Measurements from ENCODE around the gene RPS6KA5. TPM values are rescaled to one million over a fixed set of nuclear protein-coding genes. Genes with fewer than 3 reads are reported as not detected.
"Not testable (repeated sequence)": the region's sequence is repeated elsewhere in the genome, so short reads cannot be mapped to it uniquely, and the experiment has no call there.

RPS6KA5 gene
- total RNA-seq, 1 donor from 2014 or later = 0.65 TPM

DNA sequence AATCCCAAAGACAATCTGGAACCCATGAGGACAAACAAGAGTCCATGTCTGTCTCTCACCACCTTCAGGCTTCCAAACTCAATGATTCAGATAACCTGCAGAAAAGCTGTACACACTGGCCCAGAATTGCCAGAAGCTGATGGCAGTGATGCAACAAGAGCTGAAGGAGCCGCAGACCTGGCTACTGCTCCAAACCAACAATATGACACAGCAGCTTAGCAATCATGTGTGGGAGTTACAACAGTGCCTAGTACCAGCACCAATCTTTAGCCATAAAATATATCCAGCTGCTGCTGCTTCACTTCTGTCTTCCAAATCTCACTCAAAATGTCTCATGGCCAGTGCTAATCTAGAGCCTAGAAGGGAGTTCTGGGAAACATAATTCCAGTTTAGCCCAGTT lies 22.0 kb downstream of the RPS6KA5 start:
- Mint-ChIP-seq H3K9me3 (ENCODE audit: low read depth) (no peaks in the 10 kb centered on the region), H3K4me1 (ENCODE audit: low read depth) (no peaks in the 10 kb centered on the region), H3K27ac (ENCODE audit: unreplicated experiment) (no peak overlapping the region), H3K4me3 (ENCODE audit: unreplicated experiment) (no peak overlapping the region), H3K36me3 (ENCODE audit: low read depth) (no peaks in the 10 kb centered on the region), H3K27me3 (ENCODE audit: low read depth) (peaks cover 3% of the 10 kb centered on the region)
- no peak for DNase-seq (ENCODE audit: low spot score)
- TF ChIP-seq, protein P1, sequence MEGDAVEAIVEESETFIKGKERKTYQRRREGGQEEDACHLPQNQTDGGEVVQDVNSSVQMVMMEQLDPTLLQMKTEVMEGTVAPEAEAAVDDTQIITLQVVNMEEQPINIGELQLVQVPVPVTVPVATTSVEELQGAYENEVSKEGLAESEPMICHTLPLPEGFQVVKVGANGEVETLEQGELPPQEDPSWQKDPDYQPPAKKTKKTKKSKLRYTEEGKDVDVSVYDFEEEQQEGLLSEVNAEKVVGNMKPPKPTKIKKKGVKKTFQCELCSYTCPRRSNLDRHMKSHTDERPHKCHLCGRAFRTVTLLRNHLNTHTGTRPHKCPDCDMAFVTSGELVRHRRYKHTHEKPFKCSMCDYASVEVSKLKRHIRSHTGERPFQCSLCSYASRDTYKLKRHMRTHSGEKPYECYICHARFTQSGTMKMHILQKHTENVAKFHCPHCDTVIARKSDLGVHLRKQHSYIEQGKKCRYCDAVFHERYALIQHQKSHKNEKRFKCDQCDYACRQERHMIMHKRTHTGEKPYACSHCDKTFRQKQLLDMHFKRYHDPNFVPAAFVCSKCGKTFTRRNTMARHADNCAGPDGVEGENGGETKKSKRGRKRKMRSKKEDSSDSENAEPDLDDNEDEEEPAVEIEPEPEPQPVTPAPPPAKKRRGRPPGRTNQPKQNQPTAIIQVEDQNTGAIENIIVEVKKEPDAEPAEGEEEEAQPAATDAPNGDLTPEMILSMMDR (IDR thresholded peaks at IDR 0.05) = no peak

GRCh38 chr14:91036741-91037469 lies 23.5 kb downstream of the RPS6KA5 start:
- Mint-ChIP-seq H3K27me3 (ENCODE audit: low read depth) (peaks cover 3% of the 10 kb centered on the region), H3K9me3 (ENCODE audit: low read depth) (no peaks in the 10 kb centered on the region), H3K4me1 (ENCODE audit: low read depth) (no peaks in the 10 kb centered on the region), H3K27ac (ENCODE audit: unreplicated experiment) (no peak overlapping the region), H3K36me3 (ENCODE audit: low read depth) (no peaks in the 10 kb centered on the region), H3K4me3 (ENCODE audit: unreplicated experiment) (no peak overlapping the region)
- TF ChIP-seq, protein P1 (IDR thresholded peaks at IDR 0.05) = no peak
- no peak for DNase-seq (ENCODE audit: low spot score)

GRCh38 chr14:91035855-91036254 lies 24.6 kb downstream of the RPS6KA5 start:
- Mint-ChIP-seq H3K4me3 (ENCODE audit: unreplicated experiment) (no peak overlapping the region), H3K36me3 (ENCODE audit: low read depth) (no peaks in the 10 kb centered on the region), H3K4me1 (ENCODE audit: low read depth) (no peaks in the 10 kb centered on the region), H3K27ac (ENCODE audit: unreplicated experiment) (no peak overlapping the region), H3K9me3 (ENCODE audit: low read depth) (no peaks in the 10 kb centered on the region), H3K27me3 (ENCODE audit: low read depth) (peaks cover 7% of the 10 kb centered on the region)
- DNase-seq (ENCODE audit: low spot score) = no peak
- TF ChIP-seq, protein P1 (IDR thresholded peaks at IDR 0.05) = no peak

DNA sequence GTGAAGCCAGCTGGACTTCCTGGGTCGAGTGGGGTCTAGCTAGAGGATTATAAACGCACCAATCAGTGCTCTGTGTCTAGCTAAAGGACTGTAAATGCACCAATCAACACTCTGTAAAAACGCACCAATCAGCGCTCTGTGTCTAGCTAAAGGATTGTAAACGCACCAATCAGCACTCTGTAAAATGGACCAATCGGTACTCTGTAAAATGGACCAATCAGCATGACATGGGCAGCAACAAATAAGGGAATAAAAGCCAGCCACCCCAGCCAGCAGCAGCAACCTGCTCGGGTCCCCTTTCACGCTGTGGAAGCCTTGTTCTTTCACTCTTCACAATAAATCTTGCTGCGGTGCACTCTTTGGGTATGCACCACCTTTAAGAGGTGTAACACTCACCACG lies 26.1 kb downstream of the RPS6KA5 start:
- H3K4me3 Mint-ChIP-seq (ENCODE audit: unreplicated experiment); H3K9me3 Mint-ChIP-seq (ENCODE audit: low read depth): not testable (repeated sequence)

DNA sequence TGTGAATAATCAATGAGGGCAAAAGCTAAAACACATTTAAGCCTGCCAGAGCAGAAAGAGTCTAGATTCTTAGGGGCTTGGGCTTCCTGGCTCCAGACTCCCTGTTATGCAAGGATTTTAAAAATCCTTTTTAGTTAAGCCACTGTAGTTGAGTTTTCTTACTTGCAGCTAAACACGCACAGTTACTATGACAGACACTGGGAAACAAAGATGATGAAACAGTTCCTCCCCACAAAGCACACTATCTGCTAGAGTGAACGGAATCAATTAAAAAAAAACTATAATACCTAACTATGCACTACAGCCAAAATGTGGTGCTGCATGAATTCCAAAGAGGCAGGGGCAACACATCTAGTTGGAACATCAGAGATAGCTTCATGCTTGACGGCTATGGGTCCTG lies 28.2 kb downstream of the RPS6KA5 start:
- Mint-ChIP-seq H3K27me3 (ENCODE audit: low read depth) (peaks cover 7% of the 10 kb centered on the region), H3K4me3 (ENCODE audit: unreplicated experiment) (no peak overlapping the region), H3K27ac (ENCODE audit: unreplicated experiment) (no peak overlapping the region), H3K36me3 (ENCODE audit: low read depth) (no peaks in the 10 kb centered on the region), H3K9me3 (ENCODE audit: low read depth) (no peaks in the 10 kb centered on the region), H3K4me1 (ENCODE audit: low read depth) (no peaks in the 10 kb centered on the region)
- TF ChIP-seq, protein P1 (IDR thresholded peaks at IDR 0.05) = no peak
- no peak for DNase-seq (ENCODE audit: low spot score)

More for the DNA sequence above, 26.1 kb downstream of the RPS6KA5 start:
- H3K4me1 Mint-ChIP-seq (ENCODE audit: low read depth); H3K27me3 Mint-ChIP-seq (ENCODE audit: low read depth); H3K36me3 Mint-ChIP-seq (ENCODE audit: low read depth); H3K27ac Mint-ChIP-seq (ENCODE audit: unreplicated experiment); DNase-seq (ENCODE audit: low spot score): not testable (repeated sequence)

DNA sequence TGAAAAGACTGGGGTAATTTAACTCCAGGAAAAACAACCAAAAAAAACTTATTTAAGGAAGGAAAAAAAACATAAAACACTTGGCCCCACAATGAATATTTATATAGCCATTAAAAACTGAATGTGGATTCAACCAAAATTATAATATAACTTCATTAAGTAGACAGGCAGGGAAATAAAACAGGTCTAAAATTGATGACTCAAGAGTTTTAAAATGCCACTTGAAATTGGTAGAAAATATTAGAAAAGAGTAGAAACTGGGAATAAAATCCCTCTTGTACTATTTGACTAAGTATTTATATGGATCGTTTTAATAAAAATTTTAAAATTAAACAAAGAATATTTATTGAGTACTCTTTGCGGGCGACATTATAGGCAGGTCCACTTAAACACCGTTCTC lies 28.8 kb downstream of the RPS6KA5 start:
- TF ChIP-seq, protein P1 (IDR thresholded peaks at IDR 0.05) = no peak
- H3K9me3 Mint-ChIP-seq (ENCODE audit: low read depth) = no peaks in the 10 kb centered on the region
- H3K4me3 Mint-ChIP-seq (ENCODE audit: unreplicated experiment) = no peak overlapping the region
- no peak overlapping the region for H3K27ac Mint-ChIP-seq (ENCODE audit: unreplicated experiment)
- H3K36me3 Mint-ChIP-seq (ENCODE audit: low read depth) = no peaks in the 10 kb centered on the region
- H3K27me3 Mint-ChIP-seq (ENCODE audit: low read depth) = peaks cover 7% of the 10 kb centered on the region
- no peak for DNase-seq (ENCODE audit: low spot score)
- no peaks in the 10 kb centered on the region for H3K4me1 Mint-ChIP-seq (ENCODE audit: low read depth)

Measured in chondrocyte (in vitro differentiated cells).